DOHH2 (cell line): Measurements from ENCODE around the gene DLST.

Source experiments
- CTCF ChIP-seq: fragments of 200-600 bp; sonication (generic); IDR thresholded peaks from one replicate; pipeline ENCODE4 v1.5.1; 2014; ENCODE audit warnings: antibody characterized with exemption, mild to moderate bottlenecking, low read depth, low read length; ENCODE audit not compliant: poor library complexity, severe bottlenecking
- EZH2phosphoT487 ChIP-seq: fragments of 200-600 bp; sonication (generic); IDR thresholded peaks from 2 replicates; pipeline ENCODE4 v1.6.1; 2017; ENCODE audit warnings: borderline replicate concordance, mild to moderate bottlenecking, antibody characterized with exemption, low read length, moderate library complexity, mixed read lengths

DNA sequence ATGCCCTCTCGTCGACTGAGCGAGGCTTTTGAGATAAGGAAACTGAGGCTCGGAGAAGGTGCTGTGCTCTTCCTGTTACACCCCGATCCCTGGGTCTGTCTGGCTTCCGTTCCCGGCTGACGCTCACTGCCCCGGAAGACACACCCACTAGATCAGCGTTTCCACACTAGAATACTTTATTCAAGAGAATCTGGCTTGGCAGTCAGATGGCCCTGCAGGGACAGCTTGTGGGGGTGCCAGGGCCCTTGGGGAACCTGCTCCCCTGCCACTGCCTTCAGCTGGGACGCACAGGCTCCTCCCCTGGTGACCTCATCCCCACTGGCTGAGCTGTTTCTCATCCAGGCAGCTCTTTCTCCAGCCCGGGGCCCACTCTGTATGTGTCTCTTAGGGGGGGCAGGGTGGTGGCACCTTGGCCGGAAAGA is 60.0 kb downstream of the DLST start:
- TF ChIP-seq CTCF, result no peak
- no peak for TF ChIP-seq EZH2phosphoT487
